HCT116 (cell line): ENCODE data around the gene RBMY1A1. TPM values are rescaled to one million over a fixed set of nuclear protein-coding genes. Genes with fewer than 3 reads are reported as not detected.
"Not testable (repeated sequence)": the region's sequence is repeated elsewhere in the genome, so short reads cannot be mapped to it uniquely, and the experiment has no call there.

Source experiments
- ATAC-seq: fragments of 200-7000 bp; cut with Tn5 transposase; 2 replicates; pipeline ENCODE4 v1.9.1; 2020; ENCODE audit warnings: mild to moderate bottlenecking, moderate library complexity
- Bru-seq: library from RNA; stranded (reverse); fragments of 400-500 nt; gene quantifications from one replicate; lab custom pipeline; 2021; lab: Mats Ljungman, UMichigan
- BruChase-seq, 2 experiments: library from RNA; stranded (reverse); fragments of 400-500 nt; gene quantifications; one replicate each; lab custom pipeline; 2021; lab: Mats Ljungman, UMichigan
- BruUV-seq: library from RNA; stranded (reverse); fragments of 400-500 nt; replicated peaks from 2 replicates; lab custom pipeline; 2021; lab: Mats Ljungman, UMichigan
- CTCF ChIA-PET: fragments of 300-600 bp; sonication (Branson Sonifier 250); formaldehyde crosslinking; loops from one replicate; lab custom pipeline; 2021; ENCODE audit warnings: antibody characterized with exemption; lab: Charles Lee
- POLR2A ChIA-PET: fragments of 300-600, 350-600 bp; sonication (Branson Sonifier 250); formaldehyde crosslinking; loops from one replicate; lab custom pipeline; 2021; ENCODE audit warnings: antibody characterized with exemption; lab: Charles Lee
- RAD21 ChIA-PET, 2 experiments: fragments of 300-600 bp; sonication (Branson Sonifier 250); formaldehyde crosslinking; loops; one replicate each; lab custom pipeline; 2023; ENCODE audit warnings: low total read pairs in 2 of 2; ENCODE audit not compliant: uncharacterized antibody in 2 of 2, unreplicated experiment in 2 of 2, low non-redundant PET in 1 of 2; lab: Charles Lee
- DNase-seq: peaks from one replicate; pipeline ENCODE4 v3.0.0-alpha.2; 2010; ENCODE audit warnings: low read depth, low spot score
- H2AFZ ChIP-seq: fragments of 200-600 bp; shearing (Covaris generic), sonication (generic); 2 replicates; pipeline ENCODE4 v1.6.1; 2017; ENCODE audit warnings: low read depth, mixed run types, mixed read lengths, antibody characterized with exemption, low read length; ENCODE audit not compliant: poor library complexity, severe bottlenecking
- H3K27ac ChIP-seq: 2 replicates; pipeline ENCODE4 v1.5.1; 2012; ENCODE audit warnings: low read depth, low read length
- H3K27me3 ChIP-seq: fragments of 200-600 bp; sonication (generic); 2 replicates; pipeline ENCODE4 v1.6.1; 2016; ENCODE audit warnings: mixed run types, low read length, mixed read lengths; ENCODE audit not compliant: insufficient read depth
- H3K36me3 ChIP-seq, 2 experiments: fragments of 200-500 bp in 1 of 2; fragments of 200-600 bp in 1 of 2; sonication (Bioruptor generic) in 1 of 2; sonication (generic) in 1 of 2; 2 replicates each; pipeline versions ENCODE4 v1.5.1 to v1.6.1; 2014 to 2016; ENCODE audit warnings: low read length in 2 of 2, inconsistent platforms in 1 of 2, mixed read lengths in 1 of 2, mixed run types in 1 of 2; ENCODE audit not compliant: insufficient read depth in 2 of 2, control insufficient read depth in 1 of 2
- H3K4me1 ChIP-seq, 2 experiments: fragments of 200-600 bp in 1 of 2; sonication (generic) in 1 of 2; 2 replicates each; pipeline versions ENCODE4 v1.5.1 to v1.6.1; 2012 to 2017; ENCODE audit warnings: low read length in 2 of 2, inconsistent platforms in 1 of 2, mild to moderate bottlenecking in 1 of 2, mixed read lengths in 1 of 2, mixed run types in 1 of 2, moderate library complexity in 1 of 2; ENCODE audit not compliant: insufficient read depth in 2 of 2, control insufficient read depth in 1 of 2
- H3K4me2 ChIP-seq: fragments of 200-600 bp; sonication (generic); 2 replicates; pipeline ENCODE4 v1.6.1; 2017; ENCODE audit warnings: mixed run types, low read length, mixed read lengths
- H3K4me3 ChIP-seq, 2 experiments: fragments of 200-600 bp in 1 of 2; sonication (generic) in 1 of 2; replicated peaks in 1 of 2; 2 replicates each; pipeline ENCODE4 v1.5.1; 2011 to 2016; ENCODE audit warnings: low read length in 2 of 2, control low read depth in 1 of 2, low read depth in 1 of 2, mild to moderate bottlenecking in 1 of 2, mixed read lengths in 1 of 2, mixed run types in 1 of 2
- H3K79me2 ChIP-seq: fragments of 200-600 bp; sonication (generic); 2 replicates; pipeline ENCODE4 v1.6.1; 2017; ENCODE audit warnings: mild to moderate bottlenecking, mixed run types, low read length, moderate library complexity, mixed read lengths; ENCODE audit not compliant: insufficient read depth
- H3K9ac ChIP-seq: fragments of 200-600 bp; sonication (generic); 2 replicates; pipeline ENCODE4 v1.6.1; 2016; ENCODE audit warnings: low read length, mixed read lengths
- H3K9me2 ChIP-seq: fragments of 200-600 bp; sonication (generic), shearing (Covaris generic); 2 replicates; pipeline ENCODE4 v1.6.1; 2017; ENCODE audit warnings: mixed run types, mild to moderate bottlenecking, moderate library complexity; ENCODE audit not compliant: insufficient read depth
- H3K9me3 ChIP-seq, 2 experiments: fragments of 200-500 bp in 1 of 2; fragments of 200-600 bp in 1 of 2; sonication (Bioruptor generic) in 1 of 2; sonication (generic) in 1 of 2; 2 replicates each; pipeline ENCODE4 v1.6.1; 2014 to 2017; ENCODE audit warnings: low read length in 2 of 2, mixed read lengths in 2 of 2, inconsistent platforms in 1 of 2, low read depth in 1 of 2, mild to moderate bottlenecking in 1 of 2, mixed run types in 1 of 2, moderate library complexity in 1 of 2; ENCODE audit not compliant: control insufficient read depth in 1 of 2, insufficient read depth in 1 of 2
- H4K20me1 ChIP-seq: fragments of 200-600 bp; sonication (generic), shearing (Covaris generic); 2 replicates; pipeline ENCODE4 v1.6.1; 2017; ENCODE audit warnings: mixed run types, mild to moderate bottlenecking, moderate library complexity; ENCODE audit not compliant: insufficient read depth
- intact Hi-C: fragments of 100-400 bp; cut with micrococcal nuclease; formaldehyde crosslinking; loops from 2 replicates; pipeline ENCODE4 v1.10.0; 2022
- long read RNA-seq: library from polyadenylated mRNA; unstranded; transcript quantifications from one replicate; pipeline ENCODE4 v2.0.0, GENCODE V29; 2021; ENCODE audit not compliant: unreplicated experiment
- polyA plus RNA-seq: library from polyadenylated mRNA; unstranded; fragments of >200 nt; gene quantifications from 2 replicates; pipeline ENCODE4 v1.2.1, GENCODE V29; 2012; ENCODE audit warnings: missing spikeins
- total RNA-seq: library from RNA; stranded (reverse); gene quantifications from one replicate; pipeline ENCODE4 v1.2.1, GENCODE V29; 2021; ENCODE audit not compliant: unreplicated experiment

Gene RBMY1A1
- total RNA-seq: not detected
- not detected in 2 replicates for polyA plus RNA-seq
- Bru-seq, nascent RNA: not detected
- not detected for BruChase-seq, experiment 1, labeled RNA remaining after a 6-hour chase
- not detected for BruChase-seq, experiment 2, labeled RNA remaining after a 2-hour chase
- long read RNA-seq: 0 reads

- RAD21 ChIA-PET, CTCF ChIA-PET, H2AFZ ChIP-seq, H3K79me2 ChIP-seq, H3K9ac ChIP-seq, H3K27ac ChIP-seq, BruUV-seq, H4K20me1 ChIP-seq, intact Hi-C loops, H3K27me3 ChIP-seq, H3K9me2 ChIP-seq, H3K9me3 ChIP-seq, H3K4me2 ChIP-seq, H3K4me1 ChIP-seq, H3K36me3 ChIP-seq, DNase-seq, H3K4me3 ChIP-seq, POLR2A ChIA-PET, ATAC-seq: not testable (repeated sequence)
These were observed at the start of gene RBMY1A1 for GRCh38 chrY:21534579-21534978. TSS of gene RBMY1A1 (plus strand) at chrY:21534879. CDS start at chrY:21536892, 2,013 bp downstream.

DNA sequence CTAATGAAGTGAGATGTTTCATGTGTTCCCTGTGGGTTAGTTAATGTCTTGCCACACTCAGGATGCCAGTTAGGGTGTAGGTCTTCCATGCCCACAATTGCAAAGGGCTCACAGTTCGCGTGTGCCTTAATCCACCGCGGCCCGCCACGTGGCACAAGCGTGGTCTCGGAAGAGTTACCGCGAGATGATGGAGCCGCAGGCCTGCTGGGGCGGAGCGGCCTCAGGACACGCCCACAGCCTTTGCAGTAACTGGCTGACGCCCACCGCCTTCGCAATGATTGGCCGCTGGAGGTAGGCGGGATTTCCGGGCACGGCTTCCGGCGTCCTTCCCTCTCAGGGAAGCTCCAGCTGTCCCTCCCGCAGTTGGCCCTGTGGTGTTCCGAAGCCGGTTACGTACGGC is 23.6 kb upstream of the RBMY1A1 start, which contains the start of gene RBMY1B:
Gene RBMY1B (plus strand): TSS at position 301 of the 400 bp plus-strand sequence. CDS start 2,013 bp downstream, outside the sequence.
- H2AFZ ChIP-seq, H3K4me2 ChIP-seq, H3K79me2 ChIP-seq, H3K27ac ChIP-seq, H3K9me3 ChIP-seq, ATAC-seq, POLR2A ChIA-PET, H3K4me3 ChIP-seq, BruUV-seq, H3K36me3 ChIP-seq, H3K4me1 ChIP-seq, intact Hi-C loops, H3K9me2 ChIP-seq, H3K9ac ChIP-seq, CTCF ChIA-PET, RAD21 ChIA-PET, H4K20me1 ChIP-seq, H3K27me3 ChIP-seq, DNase-seq: not testable (repeated sequence)

GRCh38 chrY:21559316-21559984 is 24.8 kb downstream of the RBMY1A1 start:
- POLR2A ChIA-PET, H4K20me1 ChIP-seq, H3K9me3 ChIP-seq, CTCF ChIA-PET, H3K4me2 ChIP-seq, H3K79me2 ChIP-seq, RAD21 ChIA-PET, H3K27ac ChIP-seq, H2AFZ ChIP-seq, DNase-seq, H3K9me2 ChIP-seq, H3K36me3 ChIP-seq, H3K27me3 ChIP-seq, H3K9ac ChIP-seq, H3K4me3 ChIP-seq, ATAC-seq, intact Hi-C loops, H3K4me1 ChIP-seq, BruUV-seq: not testable (repeated sequence)
